Tibial nerve (tissue), 3 donors: ENCODE measurements around the gene WFS1.

Experiments used
- CTCF ChIP-seq, 5 experiments: fragments of 200-600 bp in 3 of 5; fragments of 450-650 bp in 2 of 5; sonication (generic) in 3 of 5; IDR thresholded peaks; one replicate each; pipeline ENCODE4 v1.5.1; 2016 to 2019; ENCODE audit warnings: antibody characterized with exemption in 5 of 5, mild to moderate bottlenecking in 3 of 5, moderate library complexity in 2 of 5
- POLR2A ChIP-seq, 2 donors: fragments of 450-650 bp; IDR thresholded peaks; one replicate each; pipeline ENCODE4 v1.6.1; 2017; ENCODE audit warnings: antibody characterized with exemption in 2 of 2, mild to moderate bottlenecking in 2 of 2, moderate library complexity in 2 of 2

DNA sequence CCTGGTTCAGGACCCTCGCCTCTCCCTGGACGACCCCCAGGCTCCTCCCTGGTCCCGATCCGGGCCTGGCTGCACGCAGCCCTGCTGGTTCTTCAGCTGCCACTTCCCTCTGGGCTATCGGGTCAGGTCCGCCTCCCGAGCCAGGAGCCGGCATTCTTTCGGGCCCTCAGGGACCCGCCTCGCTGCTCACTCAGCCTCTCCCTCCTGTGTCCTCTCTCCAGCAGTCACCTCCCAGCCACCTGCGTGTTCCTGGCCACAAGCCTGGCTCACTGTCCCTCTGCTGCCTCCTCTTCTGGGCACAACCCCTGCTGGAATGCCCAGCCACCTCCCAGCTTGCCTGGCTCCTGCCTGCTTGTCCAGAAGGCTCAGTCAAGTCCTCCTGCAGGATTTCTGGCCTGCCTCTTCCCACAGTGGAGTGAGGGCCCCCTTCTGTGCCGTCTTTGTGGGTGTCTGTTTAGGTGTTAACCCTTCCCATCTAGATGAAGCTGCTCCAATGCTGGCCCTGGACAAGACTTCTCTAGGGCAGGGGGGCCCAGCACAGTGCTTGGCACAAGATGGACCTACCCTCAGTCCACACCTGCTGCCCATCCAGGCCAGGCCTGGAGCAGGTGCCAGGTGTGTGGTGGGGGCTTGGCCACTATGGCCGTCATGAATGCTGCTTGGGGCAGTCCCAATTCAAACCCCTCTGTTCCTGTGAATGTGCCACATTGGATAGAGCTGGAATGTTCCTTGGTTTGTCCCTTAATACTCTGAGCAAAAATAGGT is 2.2 kb downstream of the WFS1 start:
- TF ChIP-seq CTCF (IDR thresholded peaks at IDR 0.05): no peak
- no peak for TF ChIP-seq POLR2A (IDR thresholded peaks at IDR 0.05)
